HL-60 (cell line): Measurements from ENCODE around the gene WNT3.

Experiments
- DNase-seq, 2 experiments: peaks; one replicate each; pipeline ENCODE4 v3.0.0-alpha.2; 2010 to 2020; ENCODE audit warnings: low read depth in 1 of 2, low spot score in 1 of 2
- H3K27ac ChIP-seq: fragments of 250-450 bp; sonication (Bioruptor Pico); replicated peaks from 2 replicates; pipeline ENCODE4 v1.5.1; 2020; ENCODE audit warnings: mild to moderate bottlenecking, moderate library complexity
- H3K27me3 ChIP-seq: fragments of 250-450 bp; sonication (Bioruptor Pico); 2 replicates; pipeline ENCODE4 v1.5.1; 2021; ENCODE audit warnings: mild to moderate bottlenecking, moderate library complexity; ENCODE audit not compliant: insufficient read depth, poor library complexity, severe bottlenecking
- H3K4me3 ChIP-seq: replicated peaks from 2 replicates; pipeline ENCODE4 v1.5.1; 2011; ENCODE audit warnings: mild to moderate bottlenecking, control low read depth, low read length; ENCODE audit not compliant: insufficient read depth
- CTCF ChIP-seq: IDR thresholded peaks from one replicate; pipeline ENCODE4 v1.5.1; 2011; ENCODE audit warnings: low read length, control low read depth, inconsistent platforms; ENCODE audit not compliant: insufficient read depth
- GABPA ChIP-seq: IDR thresholded peaks from 2 replicates; pipeline ENCODE4 v1.6.1; 2012; ENCODE audit warnings: low read depth
- POLR2AphosphoS5 ChIP-seq: IDR thresholded peaks from 2 replicates; pipeline ENCODE4 v1.6.1; 2012; ENCODE audit warnings: low read depth
- REST ChIP-seq: IDR thresholded peaks from 2 replicates; pipeline ENCODE4 v1.6.1; 2012; ENCODE audit warnings: low read depth; ENCODE audit not compliant: insufficient replicate concordance
- SPI1 ChIP-seq: IDR thresholded peaks from 2 replicates; pipeline ENCODE4 v1.6.1; 2012; ENCODE audit warnings: low read depth, mild to moderate bottlenecking, borderline replicate concordance

WNT3 gene

DNA sequence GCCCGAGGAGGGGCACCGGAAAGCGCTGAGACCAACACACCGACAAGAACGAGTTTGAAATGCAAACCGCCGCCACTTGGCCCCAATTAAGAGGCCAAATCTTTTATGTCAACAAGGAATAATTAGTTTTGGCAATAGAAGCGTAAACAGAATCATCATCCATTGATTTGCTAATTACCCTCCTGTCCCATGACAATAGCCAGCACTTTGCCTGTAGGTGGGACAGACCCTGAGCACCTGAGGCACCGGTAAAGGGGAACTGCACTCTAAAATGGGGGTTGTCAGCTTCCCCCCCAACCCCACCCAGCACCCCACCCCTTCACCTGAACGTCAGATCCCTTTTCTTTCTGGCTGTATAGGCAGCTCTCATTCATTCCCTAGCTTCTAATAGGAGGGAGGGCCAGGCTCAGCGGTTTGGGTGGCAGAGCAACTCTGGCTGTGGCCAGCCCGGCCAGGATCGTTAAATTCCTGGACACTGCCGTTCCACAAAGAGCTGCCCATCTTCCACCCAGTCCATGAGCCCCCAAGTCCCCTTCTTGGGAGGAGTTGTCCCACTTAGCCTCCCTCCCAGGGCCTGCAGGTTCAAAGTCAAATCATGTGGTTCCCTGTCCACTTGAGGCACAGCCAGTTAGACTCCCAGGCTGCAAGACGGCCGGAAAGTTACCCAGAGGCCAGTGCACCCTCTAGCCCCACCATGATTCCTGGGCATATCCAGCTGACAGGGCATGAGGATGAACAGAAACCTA lies 45.8 kb downstream of the WNT3 start:
- Histone ChIP-seq H3K4me3 (no peak overlapping the region; the same call in 1 of the 2 replicates), H3K27me3 (peaks cover 40% of the 10 kb centered on the region), H3K27ac (no peak overlapping the region)
- no peak for TF ChIP-seq SPI1
- TF ChIP-seq CTCF: no peak
- TF ChIP-seq GABPA: no peak
- TF ChIP-seq POLR2AphosphoS5: no peak
- no peak for TF ChIP-seq REST
- no peak for DNase-seq

DNA sequence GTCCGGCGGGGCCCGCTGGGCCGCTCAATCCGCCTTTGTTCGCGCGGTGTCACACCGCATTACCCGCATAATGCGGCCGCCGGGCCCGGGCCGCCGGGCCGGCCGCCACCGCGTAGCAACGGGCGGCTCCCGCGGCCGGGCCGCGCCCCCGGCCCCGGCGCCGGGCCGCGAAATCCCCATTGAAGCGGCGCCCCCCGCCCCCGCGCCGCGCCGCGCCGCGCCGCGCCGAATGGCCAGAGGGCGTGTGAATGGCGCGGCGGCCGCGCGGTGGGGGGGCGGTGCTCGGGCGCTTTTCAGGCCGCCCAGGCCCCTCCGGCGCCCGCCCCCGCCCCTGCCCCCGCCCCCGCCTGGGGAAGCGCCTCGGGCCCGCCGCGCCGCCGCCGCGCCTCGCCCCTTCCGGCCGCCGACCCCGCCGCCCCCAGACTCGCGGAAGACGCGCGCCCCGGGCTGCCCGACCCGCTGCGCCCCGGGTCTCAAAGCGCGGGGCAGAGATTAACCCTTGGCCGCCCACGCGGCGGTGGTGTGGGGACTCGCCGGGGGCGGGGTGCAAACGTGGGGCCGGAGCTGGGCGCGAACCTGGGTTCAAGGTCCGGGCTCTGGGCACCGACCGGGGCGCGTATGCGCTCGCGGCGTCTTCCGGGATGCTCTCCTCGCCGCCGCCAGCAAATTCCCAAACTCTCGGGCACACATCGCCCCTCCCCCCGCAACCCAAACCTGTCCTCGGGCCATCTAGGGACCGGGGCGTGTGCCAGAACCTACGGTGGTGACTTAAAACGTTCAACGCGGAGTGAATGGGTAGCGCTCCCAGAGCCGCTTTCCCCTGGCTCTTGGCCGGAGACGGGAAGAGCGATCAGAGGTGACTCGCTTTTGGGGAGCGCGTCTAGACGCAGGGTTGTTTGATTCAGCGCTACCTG lies 46.7 kb downstream of the WNT3 start:
- Histone ChIP-seq H3K4me3 (peak overlapping the region; percentile 51), H3K27ac (no peak overlapping the region), H3K27me3 (peaks cover 40% of the 10 kb centered on the region)
- TF ChIP-seq SPI1 (no peak), CTCF (no peak), POLR2AphosphoS5 (no peak), GABPA (no peak), REST (no peak)
- DNase-seq: no peak

- Histone ChIP-seq H3K27ac (no peak overlapping the region), H3K27me3 (peaks cover 40% of the 10 kb centered on the region), H3K4me3 (peak overlapping the region; percentile 40)
- DNase-seq: peak in 1 of 2 experiments; percentile 17
- TF ChIP-seq SPI1 (no peak), REST (no peak), GABPA (no peak), POLR2AphosphoS5 (no peak), CTCF (no peak)
These were observed 47.5 kb downstream of the WNT3 start for GRCh38 chr17:46770818-46771560.
